ENCODE data around the gene NANOS1.

DNA sequence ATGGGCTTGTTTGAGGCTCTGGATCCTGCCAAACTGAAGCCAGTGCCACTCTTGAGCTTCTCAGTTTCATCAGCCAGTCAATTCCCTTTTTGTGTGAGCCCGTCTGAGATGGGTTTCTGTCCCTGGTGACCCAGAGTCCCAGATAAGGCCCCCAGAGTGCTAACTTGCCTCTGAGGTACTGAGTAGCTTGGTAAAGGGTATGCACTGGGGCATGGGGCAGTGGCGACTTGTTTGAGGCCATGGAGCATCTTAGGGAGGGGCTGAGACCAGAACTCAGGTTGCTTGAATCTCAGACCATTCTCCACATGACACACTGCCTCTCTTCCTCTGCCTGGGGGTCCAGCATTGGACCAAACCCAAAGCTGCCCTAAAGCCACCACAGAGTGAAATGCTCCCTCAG lies 35.2 kb upstream of the NANOS1 start:
- TF ChIP-seq, protein P1, sequence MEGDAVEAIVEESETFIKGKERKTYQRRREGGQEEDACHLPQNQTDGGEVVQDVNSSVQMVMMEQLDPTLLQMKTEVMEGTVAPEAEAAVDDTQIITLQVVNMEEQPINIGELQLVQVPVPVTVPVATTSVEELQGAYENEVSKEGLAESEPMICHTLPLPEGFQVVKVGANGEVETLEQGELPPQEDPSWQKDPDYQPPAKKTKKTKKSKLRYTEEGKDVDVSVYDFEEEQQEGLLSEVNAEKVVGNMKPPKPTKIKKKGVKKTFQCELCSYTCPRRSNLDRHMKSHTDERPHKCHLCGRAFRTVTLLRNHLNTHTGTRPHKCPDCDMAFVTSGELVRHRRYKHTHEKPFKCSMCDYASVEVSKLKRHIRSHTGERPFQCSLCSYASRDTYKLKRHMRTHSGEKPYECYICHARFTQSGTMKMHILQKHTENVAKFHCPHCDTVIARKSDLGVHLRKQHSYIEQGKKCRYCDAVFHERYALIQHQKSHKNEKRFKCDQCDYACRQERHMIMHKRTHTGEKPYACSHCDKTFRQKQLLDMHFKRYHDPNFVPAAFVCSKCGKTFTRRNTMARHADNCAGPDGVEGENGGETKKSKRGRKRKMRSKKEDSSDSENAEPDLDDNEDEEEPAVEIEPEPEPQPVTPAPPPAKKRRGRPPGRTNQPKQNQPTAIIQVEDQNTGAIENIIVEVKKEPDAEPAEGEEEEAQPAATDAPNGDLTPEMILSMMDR (conservative IDR thresholded peaks at IDR 0.05): no peak
- no peak for TF ChIP-seq ZFX (IDR thresholded peaks at IDR 0.05)

Measured in C4-2B (cell line).